Measurements from ENCODE around the gene SLC26A9.

SLC26A9 gene, protein sequence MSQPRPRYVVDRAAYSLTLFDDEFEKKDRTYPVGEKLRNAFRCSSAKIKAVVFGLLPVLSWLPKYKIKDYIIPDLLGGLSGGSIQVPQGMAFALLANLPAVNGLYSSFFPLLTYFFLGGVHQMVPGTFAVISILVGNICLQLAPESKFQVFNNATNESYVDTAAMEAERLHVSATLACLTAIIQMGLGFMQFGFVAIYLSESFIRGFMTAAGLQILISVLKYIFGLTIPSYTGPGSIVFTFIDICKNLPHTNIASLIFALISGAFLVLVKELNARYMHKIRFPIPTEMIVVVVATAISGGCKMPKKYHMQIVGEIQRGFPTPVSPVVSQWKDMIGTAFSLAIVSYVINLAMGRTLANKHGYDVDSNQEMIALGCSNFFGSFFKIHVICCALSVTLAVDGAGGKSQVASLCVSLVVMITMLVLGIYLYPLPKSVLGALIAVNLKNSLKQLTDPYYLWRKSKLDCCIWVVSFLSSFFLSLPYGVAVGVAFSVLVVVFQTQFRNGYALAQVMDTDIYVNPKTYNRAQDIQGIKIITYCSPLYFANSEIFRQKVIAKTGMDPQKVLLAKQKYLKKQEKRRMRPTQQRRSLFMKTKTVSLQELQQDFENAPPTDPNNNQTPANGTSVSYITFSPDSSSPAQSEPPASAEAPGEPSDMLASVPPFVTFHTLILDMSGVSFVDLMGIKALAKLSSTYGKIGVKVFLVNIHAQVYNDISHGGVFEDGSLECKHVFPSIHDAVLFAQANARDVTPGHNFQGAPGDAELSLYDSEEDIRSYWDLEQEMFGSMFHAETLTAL

DNA sequence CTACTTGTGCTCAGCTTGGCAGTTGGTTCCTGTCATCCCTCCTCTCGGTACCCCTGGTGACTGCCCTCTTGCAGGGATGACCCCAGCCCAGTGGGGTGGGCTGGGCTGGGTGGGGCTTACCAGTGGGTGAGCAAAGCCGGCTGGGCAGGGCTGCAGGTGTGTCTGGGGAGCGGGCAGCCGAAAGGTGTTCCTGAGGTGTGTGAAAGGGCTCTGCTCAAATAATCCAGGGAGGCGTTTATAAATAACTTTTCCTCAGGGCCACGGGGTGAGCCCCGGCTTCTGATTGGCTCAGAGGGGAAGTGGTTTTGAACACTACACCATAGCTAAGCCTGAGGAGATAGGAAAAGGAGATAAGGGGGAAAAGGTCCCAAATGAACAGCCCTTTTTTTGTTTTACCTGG lies at the start of gene SLC26A9:
Gene SLC26A9, minus strand, starts transcription at position 212 of the 400 bp plus-strand sequence. CDS start 7,636 bp downstream, outside the sequence.
- Mint-ChIP-seq H3K4me3 (no peak within 1 kb of the TSS), H3K27ac (no peak within 1 kb of the TSS), H3K27me3 (peaks cover 66% of the 10 kb centered on the region), H3K4me1 (ENCODE audit: low read depth) (peaks cover 30% of the 10 kb centered on the region), H3K36me3 (ENCODE audit: low read depth) (no peaks in the 10 kb centered on the region), H3K9me3 (no peaks in the 10 kb centered on the region)
- intact Hi-C loops (cut with micrococcal nuclease) = no loop called here

DNA sequence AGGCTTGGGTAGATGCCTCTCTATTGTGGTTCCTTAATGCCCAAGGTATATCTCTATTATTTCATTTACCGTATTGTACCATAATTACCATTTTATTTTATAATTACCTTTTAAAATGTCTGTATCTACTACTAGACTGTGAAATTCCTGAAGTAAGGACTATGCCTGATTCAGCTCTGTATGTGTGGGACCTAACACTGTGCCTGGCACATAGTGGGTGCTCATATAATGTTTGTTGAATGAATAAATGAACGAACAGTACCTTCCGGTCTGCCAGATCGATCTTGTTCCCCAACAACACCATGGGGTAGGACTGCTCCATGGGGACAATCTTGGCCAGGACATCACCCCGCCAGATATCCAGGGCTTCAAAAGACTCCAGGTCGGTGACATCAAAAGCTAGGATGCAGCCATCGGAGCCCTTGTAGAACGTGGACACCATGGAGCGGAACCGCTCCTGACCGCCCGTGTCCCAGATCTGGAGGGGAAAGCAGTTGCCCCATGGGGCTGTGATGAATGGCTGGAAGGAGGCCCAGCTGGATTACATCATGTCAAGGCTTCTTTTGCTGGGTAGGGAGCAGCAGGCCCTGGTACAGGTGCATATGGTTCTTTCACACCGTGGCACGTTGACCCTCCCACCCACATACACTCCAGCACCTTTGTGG lies 49.1 kb upstream of the SLC26A9 start:
- Mint-ChIP-seq H3K4me3 (no peak overlapping the region), H3K9me3 (peaks cover 13% of the 10 kb centered on the region), H3K27me3 (peaks cover 2% of the 10 kb centered on the region), H3K4me1 (ENCODE audit: low read depth) (peaks cover 51% of the 10 kb centered on the region), H3K27ac (no peak overlapping the region), H3K36me3 (ENCODE audit: low read depth) (peaks cover 75% of the 10 kb centered on the region)
- intact Hi-C loops (cut with micrococcal nuclease) = no loop called here

DNA sequence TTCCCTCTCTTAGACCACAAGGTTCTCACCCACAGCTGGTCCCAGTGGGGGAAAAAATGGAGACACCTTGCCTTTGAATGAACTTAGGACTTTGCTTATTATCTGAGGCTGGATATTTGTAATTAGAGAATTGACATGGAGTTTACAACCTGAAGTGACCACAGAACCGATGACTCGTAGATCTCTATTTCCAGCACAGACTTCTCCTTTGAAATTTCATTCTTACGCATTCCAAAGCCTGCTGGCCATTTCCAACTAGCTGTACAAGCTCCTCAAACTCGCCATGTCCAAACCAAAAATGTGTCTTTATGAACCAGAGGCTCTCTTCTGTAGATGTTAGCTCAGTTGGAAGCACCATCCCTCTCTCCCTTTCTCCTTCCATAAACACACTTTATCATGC lies 48.0 kb upstream of the SLC26A9 start:
- H3K4me3 Mint-ChIP-seq = no peak overlapping the region
- peaks cover 40% of the 10 kb centered on the region for H3K4me1 Mint-ChIP-seq (ENCODE audit: low read depth)
- H3K36me3 Mint-ChIP-seq (ENCODE audit: low read depth) = peaks cover 64% of the 10 kb centered on the region
- H3K27ac Mint-ChIP-seq = no peak overlapping the region
- intact Hi-C loops (cut with micrococcal nuclease) = no loop called here
- H3K9me3 Mint-ChIP-seq = peaks cover 2% of the 10 kb centered on the region
- peaks cover 2% of the 10 kb centered on the region for H3K27me3 Mint-ChIP-seq

DNA sequence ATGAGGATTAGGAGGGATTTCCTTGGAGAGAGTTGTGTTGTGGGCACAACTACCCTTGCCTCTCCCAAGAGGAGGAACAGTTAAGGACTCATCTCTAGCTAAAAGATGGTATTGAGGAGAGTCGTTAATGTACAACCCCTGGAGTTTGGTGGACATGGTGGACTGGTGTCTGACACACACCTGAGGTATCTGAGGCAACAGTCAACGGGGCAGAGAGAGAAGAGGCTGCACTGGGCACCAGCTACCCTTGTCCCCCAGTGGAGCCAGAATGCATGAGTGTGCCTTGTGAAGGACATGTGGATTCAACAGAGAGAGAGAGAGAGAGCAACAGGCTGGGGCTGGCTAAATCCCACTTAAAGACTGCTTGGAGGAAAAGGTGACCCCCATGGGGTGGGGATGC lies 47.0 kb upstream of the SLC26A9 start:
- Mint-ChIP-seq H3K27me3 (peaks cover 2% of the 10 kb centered on the region), H3K9me3 (no peaks in the 10 kb centered on the region), H3K4me3 (no peak overlapping the region), H3K36me3 (ENCODE audit: low read depth) (peaks cover 69% of the 10 kb centered on the region), H3K4me1 (ENCODE audit: low read depth) (peaks cover 38% of the 10 kb centered on the region), H3K27ac (no peak overlapping the region)
- intact Hi-C loops (cut with micrococcal nuclease) = no loop called here

DNA sequence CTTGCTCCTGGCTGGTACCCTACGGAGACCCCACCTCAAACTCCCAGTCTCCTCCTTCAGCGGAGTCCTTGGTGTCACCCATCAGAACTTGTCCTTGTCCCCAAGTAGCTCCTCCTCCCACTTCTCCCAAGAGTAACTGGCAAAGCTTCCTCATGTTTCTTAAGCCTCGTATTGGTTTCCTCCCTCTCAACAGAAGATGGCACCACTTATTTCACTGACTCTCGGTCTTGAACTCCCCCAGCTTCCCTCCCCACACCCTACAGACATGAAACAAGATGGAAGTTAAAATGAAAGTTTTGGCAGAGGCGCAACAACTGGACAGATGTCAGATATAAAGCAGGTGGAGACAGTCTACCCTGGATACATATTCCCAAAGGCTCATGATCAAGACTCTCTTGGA lies 46.5 kb upstream of the SLC26A9 start:
- H3K4me3 Mint-ChIP-seq = no peak overlapping the region
- peak overlapping the region; percentile 37 for H3K27ac Mint-ChIP-seq
- H3K9me3 Mint-ChIP-seq = no peaks in the 10 kb centered on the region
- H3K4me1 Mint-ChIP-seq (ENCODE audit: low read depth) = peaks cover 40% of the 10 kb centered on the region
- H3K36me3 Mint-ChIP-seq (ENCODE audit: low read depth) = peaks cover 73% of the 10 kb centered on the region
- intact Hi-C loops (cut with micrococcal nuclease) = no loop called here
- H3K27me3 Mint-ChIP-seq = peaks cover 2% of the 10 kb centered on the region

DNA sequence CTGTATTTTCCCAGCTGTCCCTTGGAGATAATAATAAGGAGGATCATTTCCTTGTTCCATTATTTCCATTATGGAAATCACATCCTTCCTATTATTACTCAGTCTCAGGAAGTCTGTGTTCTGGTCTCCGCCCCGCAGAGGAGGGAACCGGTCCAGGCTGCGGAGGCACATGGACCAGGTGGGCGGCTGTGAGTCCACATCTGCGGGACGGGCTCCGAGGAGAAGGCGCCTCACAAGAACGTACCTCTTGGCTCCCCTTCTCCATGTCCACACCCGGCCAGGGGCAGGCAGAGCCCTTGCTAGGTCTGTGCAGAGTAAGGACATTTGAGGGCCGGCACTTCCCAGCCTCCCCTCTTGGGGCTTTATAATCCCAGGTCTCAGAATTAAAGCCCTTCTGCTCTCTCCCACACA lies 45.3 kb upstream of the SLC26A9 start:
- intact Hi-C loops (cut with micrococcal nuclease) = no loop called here
- Mint-ChIP-seq H3K27ac (peak overlapping the region; percentile 37), H3K9me3 (no peaks in the 10 kb centered on the region), H3K4me1 (ENCODE audit: low read depth) (peaks cover 52% of the 10 kb centered on the region), H3K36me3 (ENCODE audit: low read depth) (peaks cover 78% of the 10 kb centered on the region), H3K27me3 (peaks cover 2% of the 10 kb centered on the region), H3K4me3 (no peak overlapping the region)

DNA sequence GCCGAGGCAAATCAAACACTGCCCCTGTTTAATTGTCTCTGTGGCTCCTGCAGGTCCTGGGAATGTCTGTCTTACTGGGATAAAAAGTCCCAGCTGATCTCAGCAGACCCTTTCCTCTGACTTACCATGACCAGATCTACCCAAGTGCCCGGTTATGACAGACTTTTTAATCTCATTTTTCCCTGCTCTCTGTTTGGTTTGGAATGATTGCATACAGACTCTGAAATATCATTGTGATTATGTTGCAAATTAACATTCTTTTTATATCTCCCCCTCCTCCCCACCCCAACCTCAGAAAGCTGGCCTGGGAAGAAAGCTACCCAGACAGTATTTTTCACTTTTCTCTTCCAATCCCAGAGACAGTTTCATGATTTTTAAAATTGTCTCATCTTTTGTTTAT lies 43.6 kb upstream of the SLC26A9 start:
- intact Hi-C loops (cut with micrococcal nuclease) = no loop called here
- Mint-ChIP-seq H3K4me1 (ENCODE audit: low read depth) (peaks cover 49% of the 10 kb centered on the region), H3K27ac (no peak overlapping the region), H3K36me3 (ENCODE audit: low read depth) (peaks cover 77% of the 10 kb centered on the region), H3K9me3 (no peaks in the 10 kb centered on the region), H3K4me3 (no peak overlapping the region), H3K27me3 (peaks cover 2% of the 10 kb centered on the region)

DNA sequence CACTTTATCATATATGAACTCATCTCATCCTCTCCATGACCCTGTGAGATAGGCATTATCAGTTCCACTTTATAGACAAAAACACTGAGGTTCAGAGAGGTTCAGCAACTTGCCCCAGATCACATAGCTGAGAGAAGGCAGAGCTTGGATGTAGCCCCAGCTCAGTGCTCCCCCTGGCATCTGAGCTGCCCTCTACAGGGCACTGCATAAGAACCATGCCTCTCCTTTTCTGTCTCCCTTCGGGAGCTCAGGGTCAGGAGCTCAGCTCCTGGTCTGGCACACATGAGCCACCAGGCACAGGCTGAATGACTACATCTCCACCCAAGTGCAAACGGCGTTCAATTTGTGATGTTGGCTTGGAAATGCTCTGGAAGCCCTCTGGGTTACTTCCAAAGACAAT lies 43.0 kb upstream of the SLC26A9 start:
- no peaks in the 10 kb centered on the region for H3K9me3 Mint-ChIP-seq
- H3K27ac Mint-ChIP-seq = no peak overlapping the region
- H3K36me3 Mint-ChIP-seq (ENCODE audit: low read depth) = peaks cover 77% of the 10 kb centered on the region
- peaks cover 43% of the 10 kb centered on the region for H3K4me1 Mint-ChIP-seq (ENCODE audit: low read depth)
- no peak overlapping the region for H3K4me3 Mint-ChIP-seq
- H3K27me3 Mint-ChIP-seq = peaks cover 2% of the 10 kb centered on the region
- intact Hi-C loops (cut with micrococcal nuclease) = no loop called here

DNA sequence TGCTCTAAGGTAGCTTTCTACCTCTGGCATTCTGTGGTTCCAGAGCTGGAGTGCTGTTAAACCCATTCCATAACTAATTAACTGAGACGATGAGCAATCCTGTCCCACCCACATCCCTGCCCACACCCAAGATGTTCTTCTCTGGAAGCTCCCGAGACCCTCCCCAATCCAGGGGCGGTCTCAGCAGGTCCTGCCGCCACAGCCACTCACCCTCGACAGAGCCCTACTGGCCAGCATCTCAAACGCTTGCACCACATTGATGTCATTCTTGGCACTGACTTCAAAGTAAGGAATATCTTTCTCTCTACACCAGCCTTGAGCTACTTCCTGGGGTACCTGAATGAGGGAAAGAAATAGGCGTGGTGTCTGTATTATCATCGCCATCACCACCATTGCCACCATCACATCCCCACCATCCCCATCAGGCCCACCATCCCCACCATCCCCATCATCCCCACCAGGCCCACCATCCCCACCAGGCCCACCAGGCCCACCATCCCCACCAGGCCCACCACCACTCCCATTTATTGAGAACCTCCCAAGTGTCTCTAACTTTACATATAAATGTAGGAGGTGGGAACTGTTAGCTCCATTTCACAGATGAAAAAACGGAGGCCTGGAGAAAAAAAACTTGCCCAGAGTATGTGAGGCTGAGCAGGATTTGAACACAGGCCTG lies 42.2 kb upstream of the SLC26A9 start:
- Mint-ChIP-seq H3K4me3 (no peak overlapping the region), H3K36me3 (ENCODE audit: low read depth) (peaks cover 72% of the 10 kb centered on the region), H3K9me3 (no peaks in the 10 kb centered on the region), H3K4me1 (ENCODE audit: low read depth) (peaks cover 41% of the 10 kb centered on the region), H3K27me3 (peaks cover 2% of the 10 kb centered on the region), H3K27ac (no peak overlapping the region)
- intact Hi-C loops (cut with micrococcal nuclease) = no loop called here

DNA sequence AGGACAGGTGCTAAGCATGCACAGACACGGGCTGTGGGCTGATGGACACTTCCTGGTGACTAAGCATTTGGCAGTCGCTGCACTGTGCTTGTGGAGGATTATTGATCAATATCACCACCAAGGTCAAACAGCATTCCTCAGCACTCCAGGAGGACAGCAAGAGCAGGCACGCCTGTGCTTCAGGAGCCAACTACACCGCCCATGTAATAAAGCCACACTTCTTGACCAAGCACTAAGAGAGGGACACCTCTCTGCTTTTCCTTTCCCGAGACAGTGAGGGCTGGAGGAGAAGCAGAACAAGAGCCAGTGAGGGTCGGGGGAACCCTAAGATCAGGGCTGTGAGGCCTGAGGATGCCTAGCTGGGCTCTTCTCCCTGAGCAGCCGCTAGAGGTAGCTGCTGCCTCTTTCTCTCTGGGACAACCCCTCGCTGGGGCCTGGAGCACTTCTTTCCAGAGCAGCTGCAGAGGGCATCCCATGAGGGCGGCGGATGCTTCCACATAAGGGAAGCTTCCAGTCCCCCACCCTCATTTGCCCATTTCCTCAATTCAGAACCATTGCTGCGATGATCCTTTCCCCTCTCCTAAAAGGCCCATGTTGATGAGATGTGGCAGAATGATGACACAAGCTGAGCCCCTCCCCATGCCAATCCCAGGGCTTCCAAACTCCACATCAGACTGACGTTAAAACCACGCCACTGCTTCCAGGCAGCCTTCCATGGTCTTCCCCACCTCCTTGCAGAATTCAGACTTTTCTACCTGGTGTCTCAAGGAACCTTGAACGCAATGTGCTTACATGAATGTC lies 40.9 kb upstream of the SLC26A9 start:
- Mint-ChIP-seq H3K27me3 (no peaks in the 10 kb centered on the region), H3K9me3 (no peaks in the 10 kb centered on the region), H3K4me3 (no peak overlapping the region), H3K4me1 (ENCODE audit: low read depth) (peaks cover 27% of the 10 kb centered on the region), H3K27ac (peak overlapping the region; percentile 53), H3K36me3 (ENCODE audit: low read depth) (peaks cover 69% of the 10 kb centered on the region)
- intact Hi-C loops (cut with micrococcal nuclease) = loop anchor here (1.0 kb wide), 1 partner anchor 122 kb away; no protein-coding TSS in a partner anchor

DNA sequence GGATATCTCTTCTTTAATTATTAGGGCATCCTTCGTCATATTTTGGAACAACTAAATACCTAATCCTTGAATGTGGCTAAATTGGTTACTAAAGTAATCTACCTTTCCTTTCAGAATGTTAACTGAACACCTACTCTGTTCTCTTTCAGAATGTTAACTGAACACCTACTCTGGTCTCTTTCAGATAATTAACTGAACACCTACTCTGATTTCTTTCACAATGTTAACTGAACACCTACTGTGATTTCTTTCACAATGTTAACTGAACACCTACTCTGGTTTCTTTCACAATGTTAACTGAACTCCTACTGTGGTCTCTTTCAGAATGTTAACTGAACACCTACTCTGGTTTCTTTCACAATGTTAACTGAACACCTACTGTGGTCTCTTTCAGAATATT lies 38.0 kb upstream of the SLC26A9 start:
- Mint-ChIP-seq H3K27me3 (no peaks in the 10 kb centered on the region), H3K9me3 (no peaks in the 10 kb centered on the region), H3K27ac (no peak overlapping the region), H3K4me1 (ENCODE audit: low read depth) (peaks cover 20% of the 10 kb centered on the region), H3K36me3 (ENCODE audit: low read depth) (peaks cover 70% of the 10 kb centered on the region), H3K4me3 (no peak overlapping the region)
- intact Hi-C loops (cut with micrococcal nuclease) = no loop called here

DNA sequence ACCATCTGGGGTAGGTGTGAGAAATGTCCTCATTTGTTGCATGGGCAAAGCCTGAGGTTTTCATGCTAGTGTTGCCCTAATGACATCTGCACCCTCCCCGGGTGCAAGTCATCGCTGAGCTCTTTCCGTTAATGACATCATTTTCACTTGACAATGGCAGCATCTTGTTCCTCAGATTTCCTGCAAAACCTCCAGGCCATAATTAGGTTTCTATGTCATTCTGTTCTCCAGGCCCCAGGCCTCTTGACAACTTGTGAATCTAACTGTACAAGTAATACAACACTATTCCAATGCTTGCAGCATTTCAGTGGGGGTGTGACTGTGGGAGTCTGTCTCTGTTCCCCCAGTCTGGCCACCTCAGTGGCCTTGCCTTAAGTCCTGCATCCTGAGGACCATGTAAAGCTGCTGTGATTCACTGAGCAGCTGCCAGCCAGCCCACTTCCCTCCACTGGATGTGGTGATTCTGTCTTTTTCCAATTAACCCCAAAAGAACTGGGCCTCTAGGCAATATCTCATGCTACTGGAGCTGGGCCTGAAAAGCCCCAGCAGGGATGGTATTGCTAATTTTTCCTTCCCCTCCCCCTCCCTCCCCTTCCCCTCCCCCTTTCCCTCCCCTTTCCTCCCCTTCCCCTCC lies 37.1 kb upstream of the SLC26A9 start:
- Mint-ChIP-seq H3K27ac (no peak overlapping the region), H3K9me3 (no peaks in the 10 kb centered on the region), H3K4me3 (no peak overlapping the region), H3K27me3 (no peaks in the 10 kb centered on the region), H3K36me3 (ENCODE audit: low read depth) (peaks cover 64% of the 10 kb centered on the region), H3K4me1 (ENCODE audit: low read depth) (peaks cover 21% of the 10 kb centered on the region)
- intact Hi-C loops (cut with micrococcal nuclease) = no loop called here

DNA sequence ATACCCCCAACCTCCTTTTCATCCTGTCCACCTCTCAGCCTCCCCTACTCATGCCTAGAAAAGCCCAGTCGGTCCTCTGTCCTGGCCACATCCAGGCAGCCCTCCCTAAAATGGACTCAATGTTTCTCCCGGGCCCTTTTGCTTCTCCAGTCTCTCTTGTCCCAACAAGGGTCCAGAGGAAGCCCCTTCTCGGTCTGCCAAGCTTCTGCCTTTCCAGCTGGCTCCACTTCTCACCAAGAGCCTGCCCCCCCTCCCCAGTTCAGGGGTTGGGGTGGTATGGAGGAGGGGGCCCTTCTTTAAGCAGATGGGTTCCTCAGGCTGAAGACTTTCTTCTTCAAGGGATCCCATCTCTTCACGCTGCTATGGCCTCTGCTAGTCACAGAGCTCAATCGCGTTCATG lies 36.0 kb upstream of the SLC26A9 start:
- Mint-ChIP-seq H3K4me3 (no peak overlapping the region), H3K36me3 (ENCODE audit: low read depth) (peaks cover 54% of the 10 kb centered on the region), H3K9me3 (no peaks in the 10 kb centered on the region), H3K4me1 (ENCODE audit: low read depth) (peaks cover 19% of the 10 kb centered on the region), H3K27ac (no peak overlapping the region), H3K27me3 (no peaks in the 10 kb centered on the region)
- intact Hi-C loops (cut with micrococcal nuclease) = no loop called here

Measured in dendritic cell treated with granulocyte-macrophage colony-stimulating factor and Interleukin-4, amounts not matched to agents 40 ng/mL and 50 ng/mL, for 4 days (primary cell).